ENCODE data around the gene MYCBPAP. TPM values are rescaled to one million over a fixed set of nuclear protein-coding genes. Genes with fewer than 3 reads are reported as not detected.

Gene MYCBPAP
- total RNA-seq, 3 donors from 2014 or later, result 1.6 to 3.4 (median 2.4) TPM

GRCh38 chr17:50565402-50566350 lies 57.4 kb downstream of the MYCBPAP start:
- intact Hi-C loops (cut with DNase I, micrococcal nuclease), result no loop called here
- Histone ChIP-seq H3K4me3 (no peak overlapping the region), H3K36me3 (ENCODE audit: low read depth) (no peaks in the 10 kb centered on the region), H3K4me1 (ENCODE audit: low read depth) (peaks cover 8% of the 10 kb centered on the region), H3K9me3 (no peaks in the 10 kb centered on the region)
- ATAC-seq (no peak), DNase-seq (no peak)
- TF ChIP-seq CTCF (IDR thresholded peaks at IDR 0.05), result no peak

- intact Hi-C loops (cut with DNase I, micrococcal nuclease), result no loop called here
- ATAC-seq, result no peak
- Histone ChIP-seq H3K9me3 (no peaks in the 10 kb centered on the region), H3K4me1 (ENCODE audit: low read depth) (no peaks in the 10 kb centered on the region), H3K4me3 (no peak overlapping the region), H3K36me3 (ENCODE audit: low read depth) (no peaks in the 10 kb centered on the region)
- TF ChIP-seq CTCF (IDR thresholded peaks at IDR 0.05), result no peak
- DNase-seq, result no peak
Observed at GRCh38 chr17:50566886-50567285, 58.6 kb downstream of the MYCBPAP start.

- DNase-seq, result no peak
- TF ChIP-seq CTCF (IDR thresholded peaks at IDR 0.05), result no peak
- no peak for ATAC-seq
- Histone ChIP-seq H3K36me3 (ENCODE audit: low read depth) (no peaks in the 10 kb centered on the region), H3K4me3 (no peak overlapping the region), H3K9me3 (no peaks in the 10 kb centered on the region), H3K4me1 (ENCODE audit: low read depth) (no peaks in the 10 kb centered on the region)
- intact Hi-C loops (cut with DNase I, micrococcal nuclease), result no loop called here
Observed at GRCh38 chr17:50568659-50569058, 60.4 kb downstream of the MYCBPAP start.

- no peak for DNase-seq
- H3K36me3 ChIP-seq (ENCODE audit: low read depth), result no peaks in the 10 kb centered on the region
- no peak for TF ChIP-seq CTCF (IDR thresholded peaks at IDR 0.05)
- ATAC-seq, result no peak
- H3K4me3 ChIP-seq, result no peak overlapping the region
- intact Hi-C loops (cut with DNase I, micrococcal nuclease), result no loop called here
- no peaks in the 10 kb centered on the region for H3K4me1 ChIP-seq (ENCODE audit: low read depth)
- no peaks in the 10 kb centered on the region for H3K9me3 ChIP-seq
Observed at GRCh38 chr17:50569592-50569991, 61.4 kb downstream of the MYCBPAP start.

- intact Hi-C loops (cut with DNase I, micrococcal nuclease), result no loop called here
- no peaks in the 10 kb centered on the region for H3K4me1 ChIP-seq (ENCODE audit: low read depth)
- no peak for ATAC-seq
Observed at GRCh38 chr17:50570032-50570431, 61.8 kb downstream of the MYCBPAP start.

More at GRCh38 chr17:50570032-50570431, 61.8 kb downstream of the MYCBPAP start:
- Histone ChIP-seq H3K4me3 (no peak overlapping the region), H3K36me3 (ENCODE audit: low read depth) (no peaks in the 10 kb centered on the region), H3K9me3 (no peaks in the 10 kb centered on the region)
- TF ChIP-seq CTCF (IDR thresholded peaks at IDR 0.05), result no peak
- DNase-seq, result no peak

All from mucosa of descending colon (tissue), 3 donors.